ENCODE data around the gene CRYGB.

- TF ChIP-seq POLR2A (IDR thresholded peaks at IDR 0.05; ENCODE audit: low read length), result no peak
- TF ChIP-seq GATA1 (IDR thresholded peaks at IDR 0.05; ENCODE audit: low read depth, low read length), result no peak
These were observed 3.6 kb downstream of the CRYGB start for GRCh38 chr2:208142240-208142924.

All from erythroblast (primary cell).